GM13977 (cell line): ENCODE results near the gene NLRX1.
"Not testable (repeated sequence)": the region's sequence is repeated elsewhere in the genome, so short reads cannot be mapped to it uniquely, and the experiment has no call there.

Experiments used
- DNase-seq: peaks from one replicate; pipeline ENCODE4 v3.0.0; 2012; ENCODE audit warnings: low spot score
- CTCF ChIP-seq: IDR thresholded peaks from 2 replicates; pipeline ENCODE4 v1.5.1; 2012; ENCODE audit warnings: mild to moderate bottlenecking, control low read depth; ENCODE audit not compliant: insufficient read depth; ENCODE audit errors: extremely low read depth, missing control alignments
- in situ Hi-C: fragments of 300-500 bp; cut with MboI; formaldehyde crosslinking; loops from one replicate; pipeline ENCODE4 v1.12.0; 2022; ENCODE audit warnings: low sequenced_read_pairs, low pct_unique_long_range_greater_than_20kb, mixed read lengths, inconsistent platforms; ENCODE audit not compliant: unreplicated experiment

Gene NLRX1

GRCh38 chr11:119185981-119186634 lies 17.6 kb downstream of the NLRX1 start:
- in situ Hi-C loops = no loop called here
- DNase-seq = no peak
- no peak for TF ChIP-seq CTCF

DNA sequence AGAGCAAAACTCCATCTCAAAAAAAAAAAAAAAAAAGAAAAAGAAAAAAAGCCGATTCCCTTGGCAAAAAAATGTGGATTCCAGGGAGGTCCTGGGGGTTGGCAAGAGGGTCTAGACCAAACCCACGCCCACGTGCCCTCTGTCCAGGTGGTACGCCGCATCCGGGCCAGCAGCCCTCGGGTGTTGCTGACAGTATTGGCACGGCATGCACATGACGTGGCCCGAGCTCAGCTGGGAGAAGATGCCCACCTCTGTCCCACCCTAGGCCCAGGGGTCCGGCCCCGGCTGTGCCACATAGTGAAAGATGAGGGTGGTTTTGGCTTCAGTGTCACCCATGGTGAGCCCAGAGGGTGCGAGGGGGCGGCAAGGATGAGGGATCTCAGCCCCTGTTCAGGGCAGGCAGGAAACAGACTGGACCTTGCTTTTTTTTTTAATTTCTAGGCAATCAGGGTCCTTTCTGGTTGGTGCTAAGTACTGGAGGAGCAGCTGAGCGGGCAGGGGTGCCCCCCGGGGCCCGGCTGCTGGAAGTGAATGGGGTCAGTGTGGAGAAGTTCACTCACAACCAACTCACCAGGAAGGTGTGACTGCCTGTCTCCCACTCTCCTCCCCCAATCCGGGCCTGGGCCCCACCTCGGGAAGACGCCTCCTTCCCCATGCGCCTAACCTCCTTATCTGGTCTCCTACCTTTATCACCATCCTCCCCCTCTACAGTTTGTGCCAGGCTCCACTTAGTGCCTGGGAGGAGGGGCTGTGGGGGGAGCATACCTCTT lies 18.8 kb downstream of the NLRX1 start:
- no peak for TF ChIP-seq CTCF
- DNase-seq = no peak
- in situ Hi-C loops = no loop called here

GRCh38 chr11:119188067-119188466 lies 19.5 kb downstream of the NLRX1 start:
- DNase-seq = no peak
- TF ChIP-seq CTCF = no peak
- in situ Hi-C loops = no loop called here

DNA sequence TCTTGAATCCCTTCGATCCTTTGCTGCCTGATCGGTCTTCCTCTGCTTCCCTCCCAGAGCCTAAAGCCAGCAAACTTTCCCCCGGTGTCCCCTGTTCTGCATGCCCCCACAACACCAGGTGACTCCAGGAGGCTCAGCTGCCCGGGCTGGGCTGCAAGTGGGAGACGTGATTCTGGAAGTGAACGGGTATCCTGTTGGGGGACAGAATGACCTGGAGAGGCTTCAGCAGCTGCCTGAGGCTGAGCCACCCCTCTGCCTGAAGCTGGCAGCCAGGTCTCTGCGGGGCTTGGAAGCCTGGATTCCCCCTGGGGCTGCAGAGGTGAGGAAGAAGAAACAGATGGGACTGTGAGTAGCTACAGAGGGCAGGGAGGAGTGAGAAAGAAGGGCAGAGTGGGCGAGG lies 20.4 kb downstream of the NLRX1 start:
- in situ Hi-C loops = no loop called here
- no peak for TF ChIP-seq CTCF
- no peak for DNase-seq

DNA sequence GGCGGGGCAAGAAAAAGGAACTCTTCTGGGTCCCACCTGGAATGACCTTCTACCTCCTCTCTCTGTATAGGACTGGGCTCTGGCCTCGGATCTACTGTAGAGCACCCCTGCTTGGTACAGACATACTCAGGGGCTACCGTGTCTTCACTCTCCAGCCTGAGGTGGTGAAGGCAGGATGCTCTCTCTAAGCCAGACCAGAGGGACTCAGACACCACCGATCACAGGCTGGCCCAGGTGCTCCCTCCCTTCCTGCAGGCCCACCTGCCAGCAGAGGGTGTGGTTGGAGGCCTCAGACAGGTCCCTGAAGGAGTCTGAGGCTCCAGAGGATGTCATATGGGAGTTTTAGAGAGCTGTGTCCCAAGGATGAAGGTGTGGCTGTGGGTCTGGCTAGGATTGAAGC lies 20.9 kb downstream of the NLRX1 start:
- TF ChIP-seq CTCF = no peak
- DNase-seq = no peak
- in situ Hi-C loops = no loop called here

DNA sequence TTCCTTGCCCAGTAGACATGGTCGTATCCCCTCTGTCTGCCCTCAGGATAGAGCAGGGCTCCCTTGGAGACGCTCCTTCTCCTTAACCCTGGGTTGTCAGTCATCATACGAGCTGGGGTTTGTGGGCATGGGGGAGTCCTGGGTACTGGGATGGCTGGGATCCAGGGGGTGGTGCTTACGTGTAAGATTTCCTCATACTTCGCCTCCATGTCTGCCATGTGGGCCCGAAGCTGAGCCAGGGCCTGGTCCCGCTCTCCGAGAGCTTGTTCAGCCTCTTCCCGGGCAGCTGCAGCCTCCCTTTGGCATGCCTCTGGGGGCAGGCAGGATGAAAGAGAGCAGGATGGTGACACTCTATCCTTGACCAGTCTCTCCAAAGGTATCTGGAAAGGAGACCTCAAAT lies 22.0 kb downstream of the NLRX1 start:
- in situ Hi-C loops = no loop called here
- TF ChIP-seq CTCF = no peak
- DNase-seq = no peak

- DNase-seq, in situ Hi-C loops: not testable (repeated sequence)
Measured at GRCh38 chr11:119191265-119191664, 22.7 kb downstream of the NLRX1 start.
